Fibroblast of villous mesenchyme (primary cell): Measurements from ENCODE around the gene CLCN5. TPM values are rescaled to one million over a fixed set of nuclear protein-coding genes. Genes with fewer than 3 reads are reported as not detected.

Experiments used
- DNase-seq: peaks from one replicate; pipeline ENCODE4 v3.0.0-alpha.2; 2010; ENCODE audit warnings: low read depth
- H3K4me3 ChIP-seq: 2 replicates; pipeline ENCODE4 v1.5.1; 2011; ENCODE audit warnings: low read depth, mild to moderate bottlenecking, low read length
- total RNA-seq: library from RNA; depleted of rRNA; stranded (reverse); fragments of >200 nt; gene quantifications from 2 replicates; pipeline ENCODE4 v1.2.3, GENCODE V29; 2012
- TF ChIP-seq, protein P1 (sequence below): IDR thresholded peaks from 2 replicates; pipeline ENCODE4 v1.5.1; 2012; ENCODE audit warnings: low read depth, mild to moderate bottlenecking, low read length; ENCODE audit not compliant: insufficient read depth

Gene CLCN5
- total RNA-seq, 1 donor: 12.5 TPM

DNA sequence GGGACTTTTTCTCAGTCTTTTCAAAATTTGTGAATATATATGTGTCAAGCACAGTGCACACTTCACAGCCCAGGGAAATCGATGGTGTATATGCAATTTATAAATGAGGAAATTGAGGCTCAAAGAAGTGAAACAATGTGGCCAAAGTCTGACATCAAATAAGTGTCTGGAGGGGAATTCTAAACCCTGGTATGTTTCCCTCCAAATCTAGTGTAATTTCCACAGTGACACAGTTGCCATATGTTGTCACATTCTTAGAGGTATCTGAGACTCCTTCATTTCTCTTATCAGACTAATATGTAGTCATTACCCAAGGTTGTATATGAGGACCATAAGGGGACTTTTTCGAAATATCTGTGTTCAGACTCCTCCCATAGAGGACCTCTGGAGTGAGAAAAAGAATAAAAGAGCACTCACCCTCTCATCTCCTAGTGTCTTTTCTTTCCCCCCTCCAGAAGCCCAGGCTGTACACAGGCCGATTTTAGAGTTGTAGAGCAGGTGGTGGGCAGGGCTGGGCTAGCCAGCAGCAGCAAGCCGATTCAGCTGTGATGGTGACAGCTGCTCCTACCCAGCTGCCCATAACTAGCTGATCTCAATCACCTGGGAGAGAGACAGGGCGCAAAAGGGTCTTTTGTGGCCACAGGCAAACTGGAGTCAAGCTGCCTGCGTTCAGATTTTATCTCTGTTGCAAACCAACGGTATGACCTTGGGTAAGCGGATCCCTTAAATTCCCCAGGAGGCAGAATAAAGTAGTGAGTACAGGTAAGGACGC is 55.1 kb downstream of the CLCN5 start:
- no peak for DNase-seq
- TF ChIP-seq, protein P1, sequence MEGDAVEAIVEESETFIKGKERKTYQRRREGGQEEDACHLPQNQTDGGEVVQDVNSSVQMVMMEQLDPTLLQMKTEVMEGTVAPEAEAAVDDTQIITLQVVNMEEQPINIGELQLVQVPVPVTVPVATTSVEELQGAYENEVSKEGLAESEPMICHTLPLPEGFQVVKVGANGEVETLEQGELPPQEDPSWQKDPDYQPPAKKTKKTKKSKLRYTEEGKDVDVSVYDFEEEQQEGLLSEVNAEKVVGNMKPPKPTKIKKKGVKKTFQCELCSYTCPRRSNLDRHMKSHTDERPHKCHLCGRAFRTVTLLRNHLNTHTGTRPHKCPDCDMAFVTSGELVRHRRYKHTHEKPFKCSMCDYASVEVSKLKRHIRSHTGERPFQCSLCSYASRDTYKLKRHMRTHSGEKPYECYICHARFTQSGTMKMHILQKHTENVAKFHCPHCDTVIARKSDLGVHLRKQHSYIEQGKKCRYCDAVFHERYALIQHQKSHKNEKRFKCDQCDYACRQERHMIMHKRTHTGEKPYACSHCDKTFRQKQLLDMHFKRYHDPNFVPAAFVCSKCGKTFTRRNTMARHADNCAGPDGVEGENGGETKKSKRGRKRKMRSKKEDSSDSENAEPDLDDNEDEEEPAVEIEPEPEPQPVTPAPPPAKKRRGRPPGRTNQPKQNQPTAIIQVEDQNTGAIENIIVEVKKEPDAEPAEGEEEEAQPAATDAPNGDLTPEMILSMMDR: no peak
- no peak overlapping the region for H3K4me3 ChIP-seq

DNA sequence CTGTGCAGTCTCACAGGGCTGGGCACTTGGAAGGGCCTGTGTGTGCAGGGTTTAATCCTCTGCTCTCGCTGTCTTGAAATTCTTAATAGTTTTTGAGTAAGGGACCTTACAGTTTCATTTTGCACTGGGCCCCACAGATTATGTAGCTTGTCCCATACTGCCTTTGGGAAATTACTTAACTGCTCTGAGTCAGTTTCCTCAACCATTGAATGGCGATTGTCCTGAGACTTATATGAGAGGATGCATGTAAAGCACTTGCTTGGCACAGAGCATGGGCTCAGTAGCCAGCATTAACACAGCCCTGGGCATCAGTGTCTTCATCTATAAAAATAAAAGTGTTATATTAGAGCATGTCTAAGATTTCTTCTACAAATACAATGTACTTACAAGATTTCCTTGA is 55.8 kb downstream of the CLCN5 start:
- H3K4me3 ChIP-seq: no peak overlapping the region
- no peak for DNase-seq
- TF ChIP-seq, protein P1: no peak

DNA sequence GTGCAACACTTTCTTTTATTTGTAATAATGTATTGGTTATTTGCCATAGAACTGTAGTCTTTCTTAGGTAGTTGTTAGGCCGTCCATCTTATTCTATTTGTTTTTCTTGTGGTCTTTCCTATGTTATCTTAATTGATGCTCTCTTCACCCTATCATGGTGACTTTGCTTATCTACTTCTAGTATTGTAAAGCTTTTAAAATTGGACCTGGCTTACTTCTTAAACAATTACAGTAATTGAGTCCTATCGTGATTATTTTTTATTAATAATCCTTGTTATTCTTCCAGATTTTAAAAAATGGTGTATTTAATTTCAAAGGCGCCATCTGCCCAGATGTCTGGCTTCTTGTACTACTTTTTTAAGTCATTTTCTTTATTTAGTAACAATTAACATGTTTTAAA is 63.7 kb downstream of the CLCN5 start:
- TF ChIP-seq, protein P1: no peak
- no peak overlapping the region for H3K4me3 ChIP-seq
- DNase-seq: no peak

DNA sequence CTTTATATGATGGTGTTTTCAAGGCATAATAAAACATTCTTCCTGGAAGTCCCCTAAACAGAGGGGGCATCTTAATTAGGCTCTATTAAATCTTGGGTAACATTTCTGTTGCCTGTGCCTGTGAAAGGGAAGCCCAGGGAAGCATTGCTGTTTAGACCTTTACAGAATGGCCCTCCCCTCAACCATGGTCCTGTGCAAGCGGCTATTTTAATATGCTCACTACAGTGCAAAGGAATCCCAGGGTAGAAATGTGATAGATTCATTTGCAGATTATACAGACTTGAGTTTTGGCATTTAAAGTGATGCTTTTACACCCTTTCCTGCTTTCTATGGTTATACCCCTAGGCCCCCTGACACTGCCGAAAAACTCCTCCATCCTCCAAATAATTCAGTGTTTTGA is 65.3 kb downstream of the CLCN5 start:
- DNase-seq: no peak
- TF ChIP-seq, protein P1: no peak
- H3K4me3 ChIP-seq: no peak overlapping the region

DNA sequence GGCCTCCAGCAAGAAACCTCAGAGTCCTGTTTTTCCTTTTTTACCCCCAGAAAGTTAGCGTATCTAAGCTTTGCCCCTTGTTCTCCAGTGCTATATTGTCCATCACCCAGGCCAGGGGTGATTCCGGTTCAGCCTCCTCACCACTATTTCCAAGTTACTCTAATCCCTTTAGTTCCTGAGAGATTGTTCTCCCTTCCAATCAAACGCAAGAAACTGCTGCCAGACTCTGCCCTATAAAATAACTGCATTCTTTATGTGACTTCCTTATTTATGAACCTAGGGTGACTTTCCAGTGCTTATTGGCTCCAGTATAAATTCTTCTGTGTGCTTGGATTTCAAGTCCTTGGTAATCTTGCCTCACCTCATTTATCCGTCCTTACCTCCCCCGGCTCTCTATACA is 65.7 kb downstream of the CLCN5 start:
- no peak overlapping the region for H3K4me3 ChIP-seq
- DNase-seq: no peak
- TF ChIP-seq, protein P1: no peak

DNA sequence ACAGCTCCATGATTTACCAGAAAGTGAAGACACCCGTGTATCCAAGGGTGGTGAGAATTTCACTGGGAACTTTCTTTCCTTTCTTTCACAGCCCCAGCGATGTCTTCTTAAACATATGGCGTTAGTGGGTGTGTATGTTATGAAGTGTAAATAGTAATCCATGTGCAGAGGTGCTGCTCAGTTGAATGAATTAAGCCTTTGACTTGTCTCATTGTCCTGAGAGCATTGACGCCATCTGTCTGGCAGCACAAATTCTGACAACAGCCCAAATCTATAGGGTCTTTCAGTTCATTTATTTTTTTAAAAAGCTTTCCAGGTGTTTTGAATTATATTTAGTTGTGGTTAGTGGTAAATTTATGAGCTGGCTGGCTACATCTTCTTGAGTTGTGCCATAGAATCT is 69.4 kb downstream of the CLCN5 start:
- DNase-seq: no peak
- TF ChIP-seq, protein P1: no peak
- no peak overlapping the region for H3K4me3 ChIP-seq

DNA sequence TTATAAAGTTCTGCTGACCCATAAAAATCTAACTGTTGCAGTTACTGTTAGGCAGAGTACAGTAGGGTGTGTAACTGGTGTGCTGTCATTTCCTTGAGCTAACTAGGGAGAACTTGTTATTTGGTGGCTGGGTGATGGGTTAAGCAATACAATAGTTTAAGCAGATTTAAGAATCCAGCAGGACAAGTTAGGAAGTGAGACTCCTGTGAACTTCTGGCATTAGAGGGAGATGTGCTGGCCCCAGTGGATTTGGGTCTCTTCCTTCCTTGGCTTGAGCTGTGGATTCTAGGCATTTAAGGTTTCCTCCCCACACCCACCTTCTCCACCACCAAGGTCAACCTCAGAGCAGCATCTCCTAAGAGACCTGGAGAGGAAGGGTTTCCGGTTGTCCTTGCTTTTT is 70.5 kb downstream of the CLCN5 start:
- DNase-seq: no peak
- TF ChIP-seq, protein P1: no peak
- no peak overlapping the region for H3K4me3 ChIP-seq
